ENCODE measurements around the gene ARHGAP22. TPM values are rescaled to one million over a fixed set of nuclear protein-coding genes. Genes with fewer than 3 reads are reported as not detected.

The ARHGAP22 gene
- polyA plus RNA-seq, 1 of the 3 experiments (the other 2 are of a cell fraction) = 12.4 TPM

- no peak for TF ChIP-seq REST (IDR thresholded peaks at IDR 0.05; ENCODE audit: low read depth, low read length)
- no peak for TF ChIP-seq SMC3 (IDR thresholded peaks at IDR 0.05; ENCODE audit: low read depth, low read length)
- TF ChIP-seq FOXM1 (IDR thresholded peaks at IDR 0.05; ENCODE audit: low read depth) = no peak
- TF ChIP-seq TCF12 (IDR thresholded peaks at IDR 0.05) = no peak
- no peak for TF ChIP-seq EZH2phosphoT487 (IDR thresholded peaks at IDR 0.05; ENCODE audit: borderline replicate concordance, low read depth)
These were observed 113.9 kb downstream of the ARHGAP22 start (continued) for GRCh38 chr10:48490946-48491345.

- Histone ChIP-seq H3K9me3 (no peaks in the 10 kb centered on the region), H3K9me2 (no peaks in the 10 kb centered on the region), H3K4me1 (ENCODE audit: control insufficient read depth in 1 of 2, insufficient read depth in 2 of 2, low read depth in 1 of 2, low read length in 1 of 2) (peaks cover 0 to 17% of the 10 kb centered on the region in 2 experiments; a peak in 2 of 4 replicates), H3K9ac (no peak overlapping the region), H2AFZ (ENCODE audit: low read depth) (no peak overlapping the region), H3K27ac (ENCODE audit: low read depth in 2 of 2, low read length in 1 of 2) (no peak overlapping the region), H3K27me3 (ENCODE audit: insufficient read depth) (no peaks in the 10 kb centered on the region), H3K4me2 (no peak overlapping the region), H3K4me3 (ENCODE audit: low read depth in 2 of 2, low read length in 1 of 2) (no peak overlapping the region), H3K36me3 (replicated peaks in 1 of 2; ENCODE audit: control insufficient read depth in 1 of 2, insufficient read depth in 2 of 2, low read length in 1 of 2) (peaks cover 0 to 17% of the 10 kb centered on the region in 2 experiments), H3K79me2 (ENCODE audit: insufficient read depth) (peaks cover 64% of the 10 kb centered on the region), H4K20me1 (ENCODE audit: insufficient read depth) (peaks cover 23% of the 10 kb centered on the region), H3F3A (replicated peaks; ENCODE audit: insufficient read depth) (no peaks in the 10 kb centered on the region)
- DNase-seq = no peak
- ChIA-PET POLR2A (no interaction called here), CTCF (interaction anchor here (1.3 kb wide), 1 partner anchor 166 kb away, joined by 8 read pairs; no protein-coding TSS in a partner anchor)
- TF ChIP-seq RFX5 (IDR thresholded peaks at IDR 0.05; ENCODE audit: low read length) (no peak), CTCF (IDR thresholded peaks at IDR 0.05) (no peak), USF2 (IDR thresholded peaks at IDR 0.05; ENCODE audit: borderline replicate concordance, low read depth, low read length) (no peak), RXRA (IDR thresholded peaks at IDR 0.05; ENCODE audit: borderline replicate concordance, low read depth) (no peak), GATA2 (CRISPR knock-in tag; IDR thresholded peaks at IDR 0.05) (no peak), EP300 (IDR thresholded peaks at IDR 0.05; ENCODE audit: borderline replicate concordance in 1 of 2, low read depth in 1 of 2, low read length in 1 of 2) (no peak), PBX3 (IDR thresholded peaks at IDR 0.05) (no peak), POLR2AphosphoS5 (IDR thresholded peaks at IDR 0.05; ENCODE audit: low read depth, low read length) (no peak), TCF12 (IDR thresholded peaks at IDR 0.05) (no peak), IRF3 (IDR thresholded peaks at IDR 0.05; ENCODE audit: low read depth, low read length) (no peak), TAF1 (IDR thresholded peaks at IDR 0.05; ENCODE audit: borderline replicate concordance, low read depth, low read length) (no peak), EZH2phosphoT487 (IDR thresholded peaks at IDR 0.05; ENCODE audit: borderline replicate concordance, low read depth) (no peak), FOXJ3 (CRISPR knock-in tag; IDR thresholded peaks at IDR 0.05) (no peak), NFIC (IDR thresholded peaks at IDR 0.05; ENCODE audit: borderline replicate concordance) (no peak), FOXM1 (IDR thresholded peaks at IDR 0.05; ENCODE audit: low read depth) (no peak), ZBTB33 (IDR thresholded peaks at IDR 0.05; ENCODE audit: borderline replicate concordance, low read depth) (no peak), MEF2A (IDR thresholded peaks at IDR 0.05; ENCODE audit: borderline replicate concordance, low read depth) (no peak)
- 96% methylated on average over 7 of the region's 7 CpGs for WGBS (ENCODE audit: low lambda C conversion rate)
These were observed 114.3 kb downstream of the ARHGAP22 start for GRCh38 chr10:48490571-48490940.
